Activated CD4-positive, alpha-beta T cell treated with anti-CD3 and anti-CD28 coated beads, Interleukin-2, amount 50 U/mL, for 4 hours (primary cell): Measurements from ENCODE around the gene MEGF6.

Experiments used
- DNase-seq, 2 experiments: peaks; one replicate each; pipeline ENCODE4 v3.0.0-alpha.2; 2020

The MEGF6 gene

DNA sequence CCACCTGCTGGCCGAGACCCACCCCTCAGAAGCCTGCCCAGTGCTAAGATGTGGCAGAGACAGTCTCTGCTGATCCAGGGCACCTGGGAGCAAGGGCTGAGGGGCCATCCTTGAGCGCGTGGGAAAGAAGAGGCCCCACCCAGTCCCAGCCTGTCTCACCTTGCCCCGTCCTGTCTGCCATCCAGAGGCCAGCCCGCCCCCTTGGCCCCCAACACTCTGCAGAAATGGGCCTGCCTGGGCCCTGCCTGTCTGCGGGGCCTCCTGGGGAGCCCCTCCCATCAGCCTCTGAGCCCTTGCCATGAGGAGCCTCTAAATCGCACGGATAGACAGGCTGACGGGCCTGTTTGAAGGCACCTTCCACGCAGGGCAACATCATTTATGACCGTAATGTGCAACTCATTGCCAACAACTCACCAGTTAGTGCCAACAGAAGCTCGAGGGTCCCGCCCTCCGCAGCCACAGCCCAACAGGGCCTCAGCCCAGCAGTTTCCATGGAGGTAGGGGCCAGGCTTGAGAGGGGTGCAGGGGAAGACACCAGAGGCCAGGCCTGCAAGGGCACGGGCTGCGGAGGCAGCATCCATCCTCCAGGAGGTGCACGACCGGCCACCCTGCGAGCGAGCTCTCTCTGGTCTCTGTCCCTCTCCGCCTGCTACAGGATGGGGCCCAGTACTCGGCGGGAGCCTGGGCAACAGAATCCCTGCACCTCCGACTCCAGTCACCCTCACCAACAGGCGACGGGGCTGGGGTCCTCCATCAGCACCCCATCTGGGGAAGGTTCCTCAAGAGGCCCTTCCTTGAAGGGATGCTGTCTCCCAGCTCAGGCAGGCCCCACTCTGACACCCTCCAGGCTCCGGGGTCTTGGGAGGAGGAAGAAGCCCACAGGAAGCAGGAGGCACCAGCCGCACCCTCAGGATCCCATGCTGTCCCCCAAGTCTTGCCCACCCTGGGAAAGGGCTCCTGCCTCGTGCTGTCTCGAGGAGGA is 78.0 kb downstream of the MEGF6 start:
- DNase-seq: no peak

DNA sequence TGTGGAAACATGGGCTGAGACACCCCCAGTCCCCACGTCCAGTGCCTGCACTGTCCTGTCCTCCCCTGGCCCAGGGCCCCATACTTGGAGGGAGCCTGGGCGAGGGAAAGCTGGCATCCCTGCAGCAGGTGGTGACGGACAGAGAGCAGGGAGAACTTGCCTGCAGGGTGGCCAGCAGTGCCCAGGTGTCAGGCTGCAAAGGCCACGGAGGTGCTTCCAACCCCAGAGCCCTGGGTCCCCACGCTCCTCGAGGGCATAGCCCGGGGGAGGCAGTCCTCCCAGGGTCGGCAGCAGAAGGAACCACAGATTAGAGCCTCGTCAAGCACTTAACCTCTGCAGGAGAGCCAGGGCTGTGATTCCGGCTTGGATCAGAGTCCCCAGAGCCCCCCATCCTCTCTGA is 79.4 kb downstream of the MEGF6 start:
- DNase-seq: no peak

DNA sequence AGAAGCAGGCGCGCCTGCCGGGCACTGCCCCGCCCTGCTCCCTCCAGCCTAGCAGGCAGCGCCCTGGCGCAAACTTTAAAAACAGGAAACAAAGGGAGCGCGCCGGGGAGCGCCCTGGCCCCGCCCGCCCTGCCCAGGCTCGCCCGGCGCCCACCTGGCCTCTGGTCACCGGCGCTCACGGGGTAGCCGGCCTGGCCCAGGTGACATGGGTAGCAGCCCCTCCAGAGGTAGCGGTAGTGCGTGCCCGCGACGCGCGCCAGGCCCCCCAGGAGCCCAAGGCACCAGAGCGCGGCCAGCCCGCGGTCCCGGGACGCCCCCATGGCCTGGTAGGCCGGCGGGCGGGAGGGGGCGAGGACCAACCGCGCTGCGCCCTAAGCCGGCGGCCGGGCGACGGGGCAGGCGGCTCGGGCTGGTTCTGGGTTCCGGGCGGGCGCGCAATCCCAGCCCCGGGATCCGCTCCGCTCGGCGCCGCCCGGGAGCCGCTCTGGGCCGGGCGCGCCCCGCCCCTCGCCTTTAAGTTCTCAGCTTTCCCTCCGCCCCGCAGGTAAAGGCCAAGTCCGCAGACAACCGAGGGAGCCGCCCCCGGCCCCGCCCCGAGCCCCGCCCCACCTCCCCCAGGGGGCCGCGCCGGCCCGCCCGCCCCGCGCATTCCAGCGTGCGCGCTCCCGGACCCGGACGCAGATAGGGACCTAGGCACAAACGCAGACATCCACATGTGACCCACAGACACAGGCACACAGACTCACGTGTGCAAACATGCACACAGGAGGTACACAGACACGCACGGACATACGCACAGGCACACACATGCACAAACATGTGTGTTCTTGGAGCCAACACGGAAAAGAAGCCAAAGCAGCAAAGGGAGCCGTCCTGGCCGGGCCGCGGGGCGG is 80.1 kb downstream of the MEGF6 start:
- DNase-seq: peak; percentile 68 to 69

DNA sequence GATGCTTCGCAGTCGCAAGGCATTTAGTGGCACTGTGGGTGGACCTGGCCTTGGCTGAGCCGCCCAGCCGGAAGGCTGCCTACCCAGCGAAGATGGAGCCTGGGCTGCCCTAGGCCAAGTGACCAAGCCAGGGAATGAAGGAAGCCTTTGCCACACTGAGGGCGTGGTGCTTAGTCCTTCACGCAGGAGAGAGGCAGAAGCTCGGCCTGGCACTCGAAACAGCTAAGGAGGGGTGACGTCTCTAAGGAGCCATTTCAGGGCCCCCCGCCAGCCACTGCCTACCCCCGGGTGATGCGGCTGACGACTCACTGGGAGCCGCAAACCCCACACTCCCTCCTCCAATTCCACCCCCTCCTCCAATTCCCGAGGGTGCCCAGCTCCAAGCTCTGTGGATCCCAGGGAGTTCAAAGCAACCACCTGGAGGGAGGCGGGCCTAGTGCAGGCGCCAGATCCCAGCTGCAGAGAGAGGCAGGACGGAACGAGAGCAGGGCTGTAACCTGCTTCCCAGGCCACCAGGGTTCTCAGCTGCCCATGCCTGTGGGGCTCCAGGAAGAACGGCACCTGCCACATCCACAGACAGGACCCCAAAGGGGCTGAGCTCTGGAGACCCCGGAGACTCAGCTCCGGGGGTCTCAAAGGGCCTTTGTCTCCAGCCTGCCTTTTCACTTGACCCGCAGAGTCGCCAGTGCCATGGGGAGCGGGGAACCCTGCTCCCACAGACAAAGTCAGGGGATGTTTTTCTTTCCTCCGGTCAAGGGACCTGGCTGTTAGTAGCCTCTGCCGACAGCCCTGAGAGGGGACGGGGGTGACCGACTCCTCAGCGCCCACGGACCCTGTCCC is 81.0 kb downstream of the MEGF6 start:
- no peak for DNase-seq

DNA sequence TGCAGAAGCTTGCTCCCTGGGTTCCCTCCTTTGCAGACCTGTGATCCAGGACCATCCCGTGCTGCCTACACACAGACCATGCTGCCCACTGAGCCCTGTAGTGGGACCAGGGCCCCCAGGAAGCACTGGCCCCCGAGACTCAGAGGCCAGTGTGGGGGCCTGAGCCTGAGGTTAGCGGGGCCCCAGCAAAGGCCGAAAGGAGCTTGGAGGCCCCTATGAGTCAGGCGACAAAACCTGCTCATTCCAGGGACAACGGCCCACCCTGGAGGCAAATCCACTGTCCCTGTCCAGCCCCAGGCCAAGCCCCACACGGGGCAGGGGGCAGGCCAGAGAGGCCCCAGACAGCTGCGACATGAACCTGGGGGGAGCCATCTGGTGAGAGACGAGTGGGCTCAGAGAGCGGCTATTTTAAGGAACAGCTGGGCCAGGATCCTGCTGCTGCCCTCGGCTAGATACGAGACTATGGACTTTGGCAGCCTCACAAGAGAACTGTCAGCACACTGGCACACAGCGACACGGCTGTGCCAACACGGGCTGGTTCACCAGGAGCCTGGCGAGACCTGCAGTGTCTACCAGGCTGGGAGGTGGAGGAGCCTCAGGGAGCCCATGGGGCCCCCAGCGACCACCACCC is 82.1 kb downstream of the MEGF6 start:
- no peak for DNase-seq

DNA sequence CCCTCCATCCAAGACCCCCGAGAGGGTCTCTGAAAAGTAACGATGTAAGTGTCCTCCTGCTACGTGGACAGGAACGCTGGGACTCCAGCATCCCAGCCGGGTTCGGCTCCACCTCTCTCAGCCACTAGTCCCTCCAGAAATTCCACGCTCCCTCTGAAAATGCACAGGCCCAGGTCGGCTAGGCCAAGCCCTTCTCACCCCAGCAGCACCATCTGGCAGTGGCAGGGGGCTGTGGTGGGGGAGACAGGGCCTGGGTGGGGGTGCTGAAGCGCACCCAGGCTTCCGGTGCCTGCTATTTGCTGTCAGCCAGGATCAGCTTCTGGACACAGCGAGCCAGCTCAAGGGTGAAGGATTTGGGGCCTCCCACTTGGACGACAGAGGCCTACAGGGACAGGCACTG is 83.5 kb downstream of the MEGF6 start:
- no peak for DNase-seq

DNA sequence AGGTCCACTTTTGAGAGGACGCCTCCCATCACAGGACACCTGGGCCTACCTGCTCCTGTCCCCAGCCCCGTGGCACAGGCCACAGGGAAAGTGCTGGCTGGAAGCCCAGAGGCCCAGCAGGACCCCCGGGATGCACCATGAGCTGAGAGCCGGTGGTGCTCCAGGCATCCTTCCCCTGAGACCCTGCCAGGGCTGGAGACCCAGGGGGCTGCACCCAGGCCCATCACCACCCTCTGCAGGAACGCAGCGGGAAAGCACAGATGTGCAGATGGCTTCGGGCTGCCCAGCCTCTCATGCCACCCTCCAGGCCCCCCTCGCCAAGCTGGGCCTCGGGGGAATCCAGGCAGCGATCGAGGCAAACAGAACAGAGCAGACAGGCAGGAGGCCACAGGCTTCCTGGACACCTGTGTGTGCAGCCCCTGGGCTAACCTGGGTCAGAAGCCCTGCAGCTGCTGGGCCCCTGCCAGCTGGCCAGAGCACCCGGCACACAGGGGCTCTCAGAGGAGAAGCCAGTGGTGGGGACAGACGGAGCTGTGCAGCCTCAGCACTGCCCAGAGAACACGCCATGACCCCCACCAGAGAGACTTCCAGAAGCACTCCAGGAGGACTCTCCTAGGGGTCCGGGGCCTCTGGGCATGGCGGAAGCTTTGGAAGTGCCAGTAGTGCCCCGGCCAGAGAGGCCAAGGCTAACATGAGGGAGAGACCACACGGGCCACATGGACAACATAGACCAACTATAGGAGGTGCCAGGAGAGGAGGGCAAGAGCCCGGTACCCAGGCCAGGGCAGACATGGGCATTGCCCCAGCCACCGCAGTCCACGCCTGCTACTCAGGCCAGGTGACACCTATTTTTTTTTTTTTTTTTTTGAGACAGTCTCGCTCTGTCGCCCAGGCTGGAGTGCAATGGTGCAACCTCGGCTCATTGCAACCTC is 85.5 kb downstream of the MEGF6 start:
- DNase-seq: no peak

DNA sequence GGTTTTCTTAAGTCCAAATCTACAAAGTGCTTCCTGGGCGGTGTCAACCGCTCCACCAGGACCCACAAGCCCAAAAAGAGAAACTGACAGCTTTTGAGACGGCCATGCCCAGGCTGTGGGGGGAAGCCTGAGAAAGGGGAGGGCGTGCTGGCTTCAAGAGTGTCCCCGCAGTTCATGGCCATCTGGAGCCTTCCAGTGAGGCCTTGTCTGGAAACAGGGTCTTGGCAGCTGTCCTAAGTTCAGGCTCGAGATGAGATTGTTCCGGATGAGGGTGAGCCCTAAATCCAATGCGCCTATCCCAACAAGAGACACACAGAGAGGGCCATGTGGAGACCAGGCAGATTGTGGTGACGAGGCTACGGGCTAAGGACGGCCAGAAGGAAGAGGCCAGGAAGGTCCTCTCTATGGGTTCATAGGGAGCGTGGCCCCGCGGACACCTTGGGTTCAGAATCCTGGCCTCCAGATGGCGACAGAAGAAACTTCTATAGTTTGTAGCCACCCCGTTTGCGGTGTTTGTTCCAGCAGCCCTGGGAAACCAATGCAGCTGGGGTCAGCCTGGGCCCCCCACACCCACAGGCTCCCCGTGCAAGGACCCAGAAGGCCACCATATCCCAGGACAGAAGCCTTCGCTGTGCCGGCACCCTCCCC is 86.6 kb downstream of the MEGF6 start:
- DNase-seq: no peak

DNA sequence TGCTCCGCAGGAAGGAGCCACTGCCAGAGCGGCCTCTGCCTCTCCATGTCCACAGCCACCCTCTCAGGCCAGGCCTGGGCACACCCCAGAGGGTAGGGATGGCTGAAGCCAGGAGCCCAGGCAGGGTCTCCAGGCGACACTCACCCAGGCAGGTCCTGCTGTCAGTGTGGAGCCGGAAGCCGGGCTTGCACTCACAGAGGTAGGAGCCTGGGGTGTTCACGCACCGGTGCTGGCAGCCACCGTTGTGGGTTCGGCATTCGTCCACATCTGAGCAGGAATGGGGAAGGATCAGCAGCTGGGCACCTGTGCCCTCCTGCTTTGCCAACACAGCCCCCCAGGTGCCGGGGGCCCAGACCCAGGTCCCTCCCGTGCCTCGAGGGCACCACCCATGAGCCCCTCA is 87.3 kb downstream of the MEGF6 start:
- no peak for DNase-seq

DNA sequence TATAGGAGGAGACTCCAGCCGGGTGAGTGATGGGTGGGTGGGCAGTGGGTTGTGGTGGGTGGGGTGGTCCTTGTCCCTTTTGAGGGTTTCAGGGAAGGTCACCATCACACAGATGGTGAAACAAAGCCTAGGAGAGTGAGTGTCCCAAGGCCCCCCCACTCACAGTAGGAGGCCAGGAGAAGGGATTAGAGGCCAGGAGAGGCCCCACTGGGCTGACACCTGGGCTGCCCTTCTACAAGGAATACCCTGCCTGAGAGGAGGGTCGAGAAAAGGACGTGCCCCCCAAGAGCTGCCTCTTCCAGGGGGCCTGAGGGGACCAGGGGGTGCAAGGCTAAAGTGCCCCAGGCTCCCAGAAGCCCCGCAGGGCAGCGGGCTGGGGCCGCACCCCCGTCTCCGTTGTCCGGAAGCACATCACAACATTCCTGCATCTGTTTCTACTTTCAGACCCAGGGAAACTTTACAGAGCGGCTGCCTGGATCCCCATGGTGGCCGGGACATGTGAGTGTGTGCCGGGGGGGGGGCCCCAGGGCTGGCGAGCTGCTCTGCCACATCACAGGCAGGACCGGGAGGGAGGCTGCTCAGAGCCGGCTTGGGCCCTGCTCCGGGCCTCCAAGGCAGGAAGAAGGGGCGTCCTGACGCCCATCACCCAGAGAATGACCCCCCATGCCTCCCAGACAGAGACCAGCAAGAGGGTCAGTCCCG is 88.6 kb downstream of the MEGF6 start:
- no peak for DNase-seq

DNA sequence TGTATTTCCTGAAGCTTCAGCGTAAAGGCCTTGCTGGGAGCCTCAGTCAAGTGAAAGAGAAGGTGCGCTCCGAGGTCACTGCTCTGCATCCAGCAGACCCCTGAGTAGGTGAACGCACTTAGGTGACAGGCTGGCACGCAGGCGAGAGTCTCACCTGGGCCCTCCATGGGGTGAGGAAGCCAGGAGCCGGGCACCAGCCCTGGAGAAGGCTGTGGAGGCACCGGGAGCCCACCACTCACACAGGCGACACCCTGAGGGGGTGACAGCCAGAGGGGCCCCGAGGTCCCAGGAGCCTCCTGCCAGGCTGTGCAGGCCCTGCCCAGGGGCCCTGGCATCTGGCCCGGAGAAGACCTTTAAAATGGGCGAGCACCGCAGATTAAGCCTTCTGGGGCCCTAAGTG is 89.2 kb downstream of the MEGF6 start:
- no peak for DNase-seq

DNA sequence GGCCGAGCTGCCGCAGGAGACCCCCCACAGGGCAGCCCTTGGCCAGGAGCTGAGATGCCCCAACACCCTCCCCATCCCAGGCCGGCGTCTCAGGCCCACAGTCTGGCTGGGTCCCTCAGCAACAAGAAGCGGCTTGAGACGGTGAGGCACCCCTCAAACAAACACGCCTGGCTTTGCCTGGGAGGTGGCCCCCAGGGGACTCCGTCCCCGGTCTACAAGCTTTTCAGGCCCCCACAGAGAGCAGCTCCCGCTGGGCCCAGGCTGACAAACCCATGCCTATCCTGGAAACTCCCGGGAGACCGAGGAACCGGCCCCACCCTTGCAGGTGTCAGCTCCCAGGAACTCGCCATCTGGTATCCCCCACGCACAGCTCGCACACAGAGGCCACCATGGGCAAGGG is 89.9 kb downstream of the MEGF6 start:
- no peak for DNase-seq

DNA sequence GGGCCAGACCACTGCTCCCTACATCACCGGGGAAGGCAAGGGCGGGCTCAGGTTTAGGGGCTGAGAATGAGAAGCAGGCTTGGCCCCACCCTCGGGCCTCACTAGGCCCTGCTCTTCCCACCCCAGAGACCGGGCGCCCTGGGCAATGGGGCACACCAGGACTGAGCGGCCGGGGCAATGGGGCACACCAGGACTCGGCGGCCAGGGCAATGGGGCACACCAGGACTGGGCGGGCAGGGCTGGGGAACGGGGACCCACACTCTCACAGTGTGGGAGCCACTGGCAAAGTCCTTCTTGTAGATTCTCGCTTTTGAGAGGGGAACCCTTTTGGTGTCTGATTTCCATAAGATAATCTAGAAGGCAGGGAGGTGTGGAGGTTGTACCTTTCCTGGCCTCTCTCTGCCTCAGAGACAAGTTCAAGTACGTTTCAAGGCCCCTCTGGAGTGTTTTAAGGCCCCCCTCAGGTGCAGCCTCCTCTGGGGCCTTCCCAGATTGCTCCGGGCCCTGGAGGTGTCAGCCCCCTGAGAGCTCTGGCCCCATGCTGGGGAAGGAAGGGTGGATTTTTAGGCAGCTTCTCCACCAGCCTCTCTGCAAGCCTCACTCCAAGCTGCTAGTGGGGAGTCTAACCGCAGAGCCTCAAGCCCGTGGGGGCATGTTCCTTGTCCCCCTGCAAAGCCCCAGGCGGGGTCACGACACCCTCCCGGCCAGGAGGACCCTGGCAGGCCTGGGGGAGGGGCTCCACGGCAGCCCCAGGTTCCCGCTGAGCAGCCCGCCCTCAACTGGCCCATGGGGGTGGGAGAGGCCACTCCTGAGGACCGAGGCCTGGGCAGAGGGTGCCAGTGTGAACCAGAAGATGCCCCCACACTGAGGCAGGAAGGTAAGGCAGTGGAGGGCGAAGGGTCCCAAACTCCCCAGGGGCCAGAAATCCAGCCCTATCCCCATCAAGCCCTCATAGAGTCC is 90.6 kb downstream of the MEGF6 start:
- no peak for DNase-seq

DNA sequence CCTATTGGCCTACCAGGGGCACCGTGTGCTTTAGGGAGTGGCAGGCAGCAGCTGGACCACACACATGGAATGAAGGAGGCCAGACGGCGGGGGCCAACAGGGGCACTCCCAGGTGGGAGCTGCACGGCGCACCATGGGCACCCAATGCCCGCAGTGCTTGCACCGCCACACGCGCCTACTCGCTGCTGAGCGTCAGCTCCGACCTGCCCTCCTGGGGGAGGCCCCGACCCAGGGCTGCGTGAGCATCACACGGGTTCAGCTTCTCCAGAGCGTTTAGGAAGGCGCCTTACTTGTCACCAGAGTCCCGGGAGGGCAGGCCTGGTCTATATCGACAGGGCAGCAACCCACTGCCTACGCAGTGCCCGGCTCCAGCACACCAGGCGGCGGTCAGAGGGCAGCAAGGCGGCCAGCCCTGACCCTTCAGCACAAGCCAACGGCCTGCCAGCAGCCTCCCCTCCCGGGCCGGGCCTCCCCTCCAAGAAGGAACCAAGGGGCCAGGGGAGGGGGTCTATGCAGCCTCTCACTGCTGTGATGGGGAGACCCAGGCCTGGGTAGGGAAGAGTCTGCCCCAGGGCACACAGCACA is 91.9 kb downstream of the MEGF6 start:
- no peak for DNase-seq

DNA sequence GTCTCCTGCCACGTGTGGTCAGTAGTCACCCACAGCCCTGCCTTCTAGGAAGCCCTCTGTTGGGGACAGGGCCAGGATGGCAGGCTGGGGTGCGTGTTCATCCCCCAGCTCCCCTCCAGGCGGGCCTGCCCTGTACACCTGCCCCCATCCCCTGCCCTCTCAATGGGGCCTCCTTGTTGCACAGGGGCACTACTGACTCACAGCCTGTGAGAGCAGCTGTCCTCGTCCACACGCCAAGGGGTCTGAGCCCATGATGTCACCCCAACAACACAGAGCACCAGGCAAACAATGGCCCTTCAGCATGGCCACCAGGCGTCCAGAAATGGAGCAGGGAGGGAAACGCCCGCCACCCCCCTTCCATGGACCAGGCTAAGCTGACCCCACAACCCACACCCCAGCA is 92.6 kb downstream of the MEGF6 start:
- no peak for DNase-seq

DNA sequence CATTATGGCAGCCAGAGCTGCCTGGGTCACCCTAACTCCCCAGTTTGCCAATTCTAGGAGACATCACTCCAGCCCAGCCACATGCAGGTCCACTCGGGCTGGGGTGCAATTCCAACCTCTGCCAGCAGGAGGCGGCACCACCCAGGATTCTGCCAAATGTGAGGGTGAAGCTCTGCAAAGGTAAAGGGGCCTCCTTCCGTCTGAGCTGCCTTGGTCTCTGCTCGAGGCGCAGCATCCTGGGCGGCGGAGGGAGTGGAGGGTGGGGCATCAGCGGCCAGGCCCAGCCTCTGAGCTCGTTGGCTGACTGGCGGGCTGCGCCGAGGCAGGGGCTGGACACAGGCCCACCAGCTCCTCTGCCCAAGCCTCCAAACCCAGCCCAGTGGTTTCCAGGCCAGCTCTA is 93.1 kb downstream of the MEGF6 start:
- peak; percentile 22 to 27 for DNase-seq

DNA sequence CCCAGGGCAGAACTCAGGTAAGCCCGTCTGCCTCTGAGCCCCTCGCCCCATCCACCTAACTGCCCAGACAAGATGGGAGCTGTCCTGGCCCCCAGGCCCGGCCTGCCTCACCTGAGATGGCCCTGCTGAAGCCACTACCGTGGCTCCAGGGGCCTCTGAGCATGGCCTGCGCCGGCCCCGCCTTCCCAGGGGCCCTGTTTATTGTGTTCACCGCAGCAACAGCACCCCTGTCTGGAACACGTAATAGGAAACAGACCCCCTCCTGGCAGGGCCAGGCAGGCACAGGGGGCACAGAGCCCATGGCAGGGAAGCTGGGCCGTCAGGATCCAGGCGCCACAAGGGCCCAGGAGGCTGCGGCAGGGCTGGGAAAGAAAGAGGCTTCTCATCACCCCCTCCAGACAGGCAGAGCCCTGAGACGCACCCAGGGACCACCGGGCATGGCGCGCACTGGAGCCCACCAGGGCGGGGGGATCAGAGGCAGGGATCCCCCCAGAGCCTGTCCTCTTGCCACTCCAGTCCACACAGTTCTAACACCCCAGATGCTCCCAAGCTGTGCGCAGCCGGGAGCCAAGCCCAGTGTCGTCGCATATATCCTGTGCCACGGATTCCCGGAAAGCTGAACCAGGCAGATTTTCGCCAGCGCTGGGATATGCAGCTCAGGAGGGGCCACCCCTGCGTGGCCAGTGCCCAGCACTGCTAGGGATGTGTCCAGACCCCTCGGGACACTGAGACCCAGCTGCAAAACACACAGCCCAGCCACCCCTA is 94.2 kb downstream of the MEGF6 start:
- no peak for DNase-seq

DNA sequence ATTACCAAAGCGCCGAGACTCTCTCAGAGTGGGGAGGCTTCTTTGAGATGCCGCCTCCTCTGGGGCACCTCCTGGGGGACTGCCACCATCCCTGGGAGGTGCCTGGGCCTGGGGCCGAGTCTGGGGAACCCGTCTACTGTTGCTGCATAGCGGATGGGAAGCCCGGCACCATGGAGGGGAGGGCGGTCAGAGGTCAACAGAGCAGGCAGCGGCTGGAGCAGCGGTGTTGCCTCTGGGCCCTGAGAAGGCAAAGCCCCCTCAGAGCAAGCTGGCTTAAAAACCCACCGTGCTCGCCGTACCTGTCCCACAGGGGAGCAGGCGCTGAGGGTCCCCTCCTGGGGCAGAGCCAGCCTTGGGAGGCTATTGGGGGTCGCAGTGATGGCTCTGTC is 94.8 kb downstream of the MEGF6 start:
- DNase-seq: no peak
